OCI-LY1 (cell line): ENCODE measurements around the gene ROBO1.

Experiments used
- H2AFZ ChIP-seq: fragments of 200-600 bp; sonication (generic), shearing (Covaris generic); 2 replicates; pipeline ENCODE4 v1.6.0; 2014; ENCODE audit warnings: antibody characterized with exemption, mild to moderate bottlenecking, low read length
- H3F3A ChIP-seq: fragments of 200-600 bp; sonication (generic), shearing (Covaris generic); 2 replicates; pipeline ENCODE4 v1.6.0; 2014; ENCODE audit warnings: mild to moderate bottlenecking, antibody characterized with exemption, low read length, moderate library complexity; ENCODE audit not compliant: insufficient read depth
- H3K27ac ChIP-seq: fragments of 200-600 bp; sonication (generic); 2 replicates; pipeline ENCODE4 v1.5.1; 2014; ENCODE audit warnings: low read length, mixed run types, mild to moderate bottlenecking, low read depth; ENCODE audit not compliant: poor library complexity, severe bottlenecking
- H3K27me3 ChIP-seq: fragments of 200-600 bp; sonication (generic); 2 replicates; pipeline ENCODE4 v1.6.0; 2014; ENCODE audit warnings: antibody characterized with exemption, mild to moderate bottlenecking, low read length, moderate library complexity; ENCODE audit not compliant: insufficient read depth
- H3K36me3 ChIP-seq: fragments of 200-600 bp; sonication (generic); 2 replicates; pipeline ENCODE4 v1.6.1; 2014; ENCODE audit warnings: mild to moderate bottlenecking, antibody characterized with exemption, low read length, moderate library complexity, mixed read lengths; ENCODE audit not compliant: insufficient read depth
- H3K4me1 ChIP-seq: fragments of 200-600 bp; sonication (generic); 2 replicates; pipeline ENCODE4 v1.5.1; 2014; ENCODE audit warnings: mild to moderate bottlenecking, low read length, moderate library complexity; ENCODE audit not compliant: insufficient read depth, severe bottlenecking
- H3K4me2 ChIP-seq: fragments of 200-600 bp; sonication (generic), shearing (Covaris generic); 2 replicates; pipeline ENCODE4 v1.6.1; 2014; ENCODE audit warnings: low read length
- H3K4me3 ChIP-seq: fragments of 200-600 bp; sonication (generic); 2 replicates; pipeline ENCODE4 v1.5.1; 2014; ENCODE audit warnings: low read length, low read depth, mild to moderate bottlenecking, mixed read lengths; ENCODE audit not compliant: poor library complexity, severe bottlenecking
- H3K79me2 ChIP-seq: fragments of 200-600 bp; shearing (Covaris generic); 2 replicates; pipeline ENCODE4 v1.6.1; 2016; ENCODE audit warnings: mixed run types, low read length, mixed read lengths; ENCODE audit not compliant: insufficient read depth
- H3K9ac ChIP-seq: fragments of 200-600 bp; sonication (generic), shearing (Covaris generic); 2 replicates; pipeline ENCODE4 v1.6.1; 2014; ENCODE audit warnings: mild to moderate bottlenecking, low read length, mixed read lengths
- H3K9me2 ChIP-seq: fragments of 200-600 bp; sonication (generic), shearing (Covaris generic); 2 replicates; pipeline ENCODE4 v1.6.1; 2014; ENCODE audit warnings: low read depth, mild to moderate bottlenecking, low read length, mixed read lengths
- H3K9me3 ChIP-seq: fragments of 200-600 bp; shearing (Covaris generic); 2 replicates; pipeline ENCODE4 v1.6.1; 2014; ENCODE audit warnings: low read length, mixed read lengths
- H4K20me1 ChIP-seq: fragments of 200-600 bp; sonication (generic), shearing (Covaris generic); 2 replicates; pipeline ENCODE4 v1.6.0; 2016; ENCODE audit warnings: mild to moderate bottlenecking, low read length; ENCODE audit not compliant: insufficient read depth
- CTCF ChIP-seq: fragments of 200-600 bp; sonication (generic), shearing (Covaris generic); IDR thresholded peaks from 2 replicates; pipeline ENCODE4 v1.5.1; 2017; ENCODE audit warnings: mild to moderate bottlenecking, antibody characterized with exemption, low read length, moderate library complexity, mixed read lengths
- EZH2 ChIP-seq: fragments of 200-600 bp; sonication (generic), shearing (Covaris generic); IDR thresholded peaks from 2 replicates; pipeline ENCODE4 v1.8.0; 2017; ENCODE audit warnings: borderline replicate concordance, mixed run types, mild to moderate bottlenecking, antibody characterized with exemption, low read length, moderate library complexity, mixed read lengths

Gene ROBO1

GRCh38 chr3:79236496-79236895 is 531.3 kb downstream of the ROBO1 start:
- no peaks in the 10 kb centered on the region for H3K79me2 ChIP-seq
- no peaks in the 10 kb centered on the region for H3K36me3 ChIP-seq
- no peaks in the 10 kb centered on the region for H3F3A ChIP-seq
- no peak overlapping the region for H3K4me3 ChIP-seq
- H4K20me1 ChIP-seq = no peaks in the 10 kb centered on the region
- H3K9me3 ChIP-seq = no peaks in the 10 kb centered on the region
- H3K4me1 ChIP-seq = no peaks in the 10 kb centered on the region
- H3K9ac ChIP-seq = no peak overlapping the region
- H3K27me3 ChIP-seq = no peaks in the 10 kb centered on the region
- no peak overlapping the region for H3K4me2 ChIP-seq
- no peak overlapping the region for H2AFZ ChIP-seq
- H3K27ac ChIP-seq = no peak overlapping the region
- H3K9me2 ChIP-seq = no peaks in the 10 kb centered on the region; the same call in 1 of the 2 replicates
- no peak for TF ChIP-seq CTCF

GRCh38 chr3:79233431-79234060 is 534.3 kb downstream of the ROBO1 start:
- no peak overlapping the region for H2AFZ ChIP-seq
- no peak overlapping the region for H3K4me2 ChIP-seq
- no peaks in the 10 kb centered on the region for H4K20me1 ChIP-seq
- no peak for TF ChIP-seq EZH2
- TF ChIP-seq CTCF = no peak
- H3K36me3 ChIP-seq = no peaks in the 10 kb centered on the region
- no peaks in the 10 kb centered on the region; the same call in 1 of the 2 replicates for H3K9me2 ChIP-seq
- H3K9me3 ChIP-seq = no peaks in the 10 kb centered on the region
- no peaks in the 10 kb centered on the region for H3K4me1 ChIP-seq
- no peaks in the 10 kb centered on the region for H3K27me3 ChIP-seq
- no peak overlapping the region for H3K4me3 ChIP-seq
- H3K9ac ChIP-seq = no peak overlapping the region
- no peak overlapping the region for H3K27ac ChIP-seq
- H3K79me2 ChIP-seq = no peaks in the 10 kb centered on the region
- no peaks in the 10 kb centered on the region for H3F3A ChIP-seq

- no peaks in the 10 kb centered on the region for H3K9me3 ChIP-seq
- H2AFZ ChIP-seq = no peak overlapping the region
- no peaks in the 10 kb centered on the region for H3K36me3 ChIP-seq
- H3F3A ChIP-seq = no peaks in the 10 kb centered on the region
- H4K20me1 ChIP-seq = no peaks in the 10 kb centered on the region
- no peak overlapping the region for H3K4me3 ChIP-seq
- no peaks in the 10 kb centered on the region for H3K4me1 ChIP-seq
- H3K27ac ChIP-seq = no peak overlapping the region
- H3K27me3 ChIP-seq = no peaks in the 10 kb centered on the region
- no peaks in the 10 kb centered on the region for H3K79me2 ChIP-seq
- TF ChIP-seq EZH2 (no peak), CTCF (no peak)
- no peak overlapping the region for H3K4me2 ChIP-seq
- no peaks in the 10 kb centered on the region; the same call in 1 of the 2 replicates for H3K9me2 ChIP-seq
- H3K9ac ChIP-seq = no peak overlapping the region
Observed at GRCh38 chr3:79230266-79230665, 537.5 kb downstream of the ROBO1 start.
